HEK293T (cell line): Measurements from ENCODE around the gene RNF213.

Source experiments
- CTCF ChIA-PET: fragments of 350-600 bp; formaldehyde crosslinking; extraction: SDS; loops from one replicate; lab custom pipeline; 2021; ENCODE audit warnings: antibody characterized with exemption, inconsistent platforms; lab: Yijun Ruan, JAX
- POLR2A ChIA-PET: fragments of 350-600 bp; formaldehyde crosslinking; extraction: SDS; loops from one replicate; lab custom pipeline; 2020; ENCODE audit warnings: antibody characterized with exemption, inconsistent platforms; lab: Yijun Ruan, JAX
- DNase-seq: peaks from one replicate; pipeline ENCODE4 v3.0.0; 2012; ENCODE audit warnings: mixed read lengths; ENCODE audit errors: extremely low spot score
- ARNT ChIP-seq: fragments of 450-650 bp; IDR thresholded peaks from 2 replicates; pipeline ENCODE4 v1.6.1; 2017; ENCODE audit warnings: mild to moderate bottlenecking
- BHLHE40 ChIP-seq: fragments of 450-650 bp; IDR thresholded peaks from 2 replicates; pipeline ENCODE4 v1.6.1; 2016; ENCODE audit warnings: mild to moderate bottlenecking, moderate library complexity, borderline replicate concordance
- CTBP1 ChIP-seq: fragments of 450-650 bp; IDR thresholded peaks from 2 replicates; pipeline ENCODE4 v1.6.1; 2016; ENCODE audit warnings: borderline replicate concordance
- ELF4 ChIP-seq: fragments of 450-650 bp; IDR thresholded peaks from 2 replicates; pipeline ENCODE4 v1.6.1; 2017; ENCODE audit warnings: antibody characterized with exemption
- FOXA1 ChIP-seq: fragments of 450-650 bp; IDR thresholded peaks from 2 replicates; pipeline ENCODE4 v1.6.1; 2016; ENCODE audit warnings: mild to moderate bottlenecking
- FOXK2 ChIP-seq: fragments of 450-650 bp; IDR thresholded peaks from 2 replicates; pipeline ENCODE4 v1.6.1; 2016; ENCODE audit warnings: mild to moderate bottlenecking
- FOXM1 ChIP-seq: fragments of 450-650 bp; IDR thresholded peaks from 2 replicates; pipeline ENCODE4 v1.6.1; 2017; ENCODE audit warnings: mild to moderate bottlenecking, borderline replicate concordance
- HDGF ChIP-seq: fragments of 450-650 bp; IDR thresholded peaks from 2 replicates; pipeline ENCODE4 v1.6.1; 2017; ENCODE audit warnings: antibody characterized with exemption, borderline replicate concordance
- L3MBTL2 ChIP-seq: fragments of 450-650 bp; conservative IDR thresholded peaks from 2 replicates; pipeline ENCODE4 v1.6.1; 2016; ENCODE audit warnings: mild to moderate bottlenecking
- LEF1 ChIP-seq: fragments of 450-650 bp; IDR thresholded peaks from 2 replicates; pipeline ENCODE4 v1.6.1; 2017; ENCODE audit warnings: mild to moderate bottlenecking, borderline replicate concordance
- NFRKB ChIP-seq: fragments of 450-650 bp; IDR thresholded peaks from 2 replicates; pipeline ENCODE4 v1.6.1; 2016; ENCODE audit warnings: mild to moderate bottlenecking, moderate library complexity
- SP1 ChIP-seq: fragments of 450-650 bp; IDR thresholded peaks from 2 replicates; pipeline ENCODE4 v1.6.1; 2017
- SUZ12 ChIP-seq: fragments of 450-650 bp; IDR thresholded peaks from 2 replicates; pipeline ENCODE4 v1.6.1; 2016; ENCODE audit warnings: mild to moderate bottlenecking
- TARDBP ChIP-seq: fragments of 450-650 bp; IDR thresholded peaks from 2 replicates; pipeline ENCODE4 v1.6.1; 2016
- ZNF384 ChIP-seq: fragments of 450-650 bp; IDR thresholded peaks from 2 replicates; pipeline ENCODE4 v1.6.1; 2016
- TF ChIP-seq, protein P1 (sequence below): fragments of 450-650 bp; IDR thresholded peaks from 2 replicates; pipeline ENCODE4 v1.6.1; 2016

RNF213 gene

GRCh38 chr17:80287806-80288567, 27.3 kb downstream of the RNF213 start:
- DNase-seq = no peak
- CTCF ChIA-PET = no interaction called here
- POLR2A ChIA-PET = no interaction called here
- TF ChIP-seq ELF4 (no peak), ZNF384 (no peak), TARDBP (no peak), CTBP1 (no peak), FOXA1 (no peak), SP1 (no peak), SUZ12 (no peak), FOXK2 (no peak), NFRKB (no peak), L3MBTL2 (no peak), ARNT (no peak)
- TF ChIP-seq, protein P1, sequence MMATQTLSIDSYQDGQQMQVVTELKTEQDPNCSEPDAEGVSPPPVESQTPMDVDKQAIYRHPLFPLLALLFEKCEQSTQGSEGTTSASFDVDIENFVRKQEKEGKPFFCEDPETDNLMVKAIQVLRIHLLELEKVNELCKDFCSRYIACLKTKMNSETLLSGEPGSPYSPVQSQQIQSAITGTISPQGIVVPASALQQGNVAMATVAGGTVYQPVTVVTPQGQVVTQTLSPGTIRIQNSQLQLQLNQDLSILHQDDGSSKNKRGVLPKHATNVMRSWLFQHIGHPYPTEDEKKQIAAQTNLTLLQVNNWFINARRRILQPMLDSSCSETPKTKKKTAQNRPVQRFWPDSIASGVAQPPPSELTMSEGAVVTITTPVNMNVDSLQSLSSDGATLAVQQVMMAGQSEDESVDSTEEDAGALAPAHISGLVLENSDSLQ = no peak

- ChIA-PET CTCF (no interaction called here), POLR2A (no interaction called here)
- DNase-seq = no peak
- TF ChIP-seq SP1 (no peak), FOXM1 (no peak), ARNT (no peak), FOXK2 (no peak), TARDBP (no peak), SUZ12 (no peak), BHLHE40 (no peak), L3MBTL2 (no peak), LEF1 (no peak), NFRKB (no peak), HDGF (no peak), FOXA1 (no peak), ELF4 (no peak)
- TF ChIP-seq, protein P1 = no peak
Measured at GRCh38 chr17:80289616-80290015, 29.0 kb downstream of the RNF213 start.

DNA sequence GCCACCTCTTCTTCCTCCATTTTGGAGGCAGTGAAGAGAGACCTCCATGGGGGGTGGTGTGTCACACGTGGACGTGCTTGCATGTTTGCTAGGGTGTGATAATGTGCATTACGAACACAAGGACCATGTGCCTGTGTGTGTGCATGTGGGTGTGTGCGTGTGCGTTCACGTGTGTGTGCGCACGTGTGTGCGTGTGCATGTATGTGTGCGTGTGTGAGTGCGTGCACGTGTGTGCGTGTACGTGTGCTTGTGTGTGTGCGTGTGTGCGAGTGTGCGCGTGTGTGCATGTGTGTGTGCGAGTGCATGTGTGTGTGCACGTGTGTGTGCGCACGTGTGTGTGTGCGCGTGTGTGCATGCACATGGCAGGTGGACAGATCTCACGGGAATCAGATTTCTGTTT, 29.5 kb downstream of the RNF213 start:
- POLR2A ChIA-PET = no interaction called here
- TF ChIP-seq NFRKB (no peak), FOXK2 (no peak), HDGF (no peak), SUZ12 (no peak), ELF4 (no peak), FOXA1 (no peak), TARDBP (no peak), BHLHE40 (no peak), LEF1 (no peak), L3MBTL2 (no peak), CTBP1 (no peak), ARNT (no peak), FOXM1 (no peak), SP1 (no peak), ZNF384 (no peak)
- TF ChIP-seq, protein P1 = no peak
- CTCF ChIA-PET = no interaction called here
- no peak for DNase-seq

DNA sequence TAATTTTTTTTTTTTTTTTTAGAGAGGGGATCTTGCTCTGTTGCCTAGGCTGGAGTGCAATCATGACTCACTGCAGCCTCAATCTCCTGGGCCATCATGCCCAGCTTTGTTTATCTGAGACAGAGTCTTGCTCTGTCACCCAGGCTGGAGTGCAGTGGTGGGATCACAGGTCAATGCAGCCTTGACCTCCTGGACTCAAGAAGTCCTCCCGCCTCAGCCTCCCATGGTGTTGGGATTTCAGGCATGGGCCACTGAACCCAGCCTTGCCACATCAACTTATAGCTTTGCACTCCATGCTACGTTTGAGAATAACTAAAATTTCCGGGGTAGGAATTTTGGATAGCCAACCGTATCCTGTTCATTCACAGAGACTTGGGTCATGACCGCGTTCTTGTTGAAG, 30.6 kb downstream of the RNF213 start:
- CTCF ChIA-PET = no interaction called here
- POLR2A ChIA-PET = no interaction called here
- DNase-seq = no peak
- TF ChIP-seq ZNF384 = no peak

GRCh38 chr17:80291691-80292487, 31.2 kb downstream of the RNF213 start:
- no peak for TF ChIP-seq NFRKB
- no peak for TF ChIP-seq FOXA1
- TF ChIP-seq FOXK2 = no peak
- no peak for TF ChIP-seq HDGF
- TF ChIP-seq LEF1 = no peak
- TF ChIP-seq, protein P1 = no peak
- no peak for TF ChIP-seq ZNF384
- TF ChIP-seq TARDBP = no peak
- POLR2A ChIA-PET = interaction anchor here (1.2 kb wide), 1 partner anchor 13 kb away, joined by 3 read pairs; no protein-coding TSS in a partner anchor
- no peak for DNase-seq
- CTCF ChIA-PET = no interaction called here
